Left ventricle myocardium inferior (tissue), 1 donor: Measurements from ENCODE around the gene HCRTR2. TPM values are rescaled to one million over a fixed set of nuclear protein-coding genes. Genes with fewer than 3 reads are reported as not detected.
A peak's percentile ranks its signal among the peaks of the same experiment; 100 is the strongest.
"Not testable (repeated sequence)": the region's sequence is repeated elsewhere in the genome, so short reads cannot be mapped to it uniquely, and the experiment has no call there.

ENCODE experiments used
- DNase-seq: peaks from one replicate; pipeline ENCODE4 v3.0.0-alpha.2; 2020
- H3K27ac ChIP-seq: fragments of 200-600 bp; replicated peaks from 2 replicates; pipeline ENCODE4 v1.8.0; 2021
- H3K27me3 ChIP-seq: fragments of 200-600 bp; 2 replicates; pipeline ENCODE4 v1.8.0; 2021; ENCODE audit warnings: low read depth
- H3K36me3 ChIP-seq: fragments of 200-600 bp; 2 replicates; pipeline ENCODE4 v1.8.0; 2021
- H3K4me1 ChIP-seq: fragments of 200-600 bp; 2 replicates; pipeline ENCODE4 v1.8.0; 2021
- H3K4me3 ChIP-seq: fragments of 200-600 bp; 2 replicates; pipeline ENCODE4 v1.8.0; 2021; ENCODE audit warnings: mild to moderate bottlenecking, moderate library complexity
- H3K9me3 ChIP-seq: fragments of 200-600 bp; replicated peaks from 2 replicates; pipeline ENCODE4 v1.8.0; 2021
- intact Hi-C: fragments of 100-400 bp; cut with micrococcal nuclease; formaldehyde crosslinking; loops from one replicate; pipeline ENCODE4 v1.11.0; 2022
- total RNA-seq: library from RNA; stranded (reverse); fragmentation: NEBNext Ultra II Directional; extraction: Animal tissue kit (Norgen Biotek cat#: 25700); gene quantifications from one replicate; pipeline ENCODE4 v1.2.1, GENCODE V29; 2021
- TF ChIP-seq, protein P1 (sequence below): fragments of 200-600 bp; IDR thresholded peaks from 2 replicates; pipeline ENCODE4 v1.8.0; 2021; ENCODE audit warnings: antibody characterized with exemption, mild to moderate bottlenecking, borderline replicate concordance
- donor health status: DM: no; HTN: yes; CAD: no; lungs with severe emphysema.

Gene HCRTR2
- total RNA-seq, 1 donor from 2014 or later, result not detected

DNA sequence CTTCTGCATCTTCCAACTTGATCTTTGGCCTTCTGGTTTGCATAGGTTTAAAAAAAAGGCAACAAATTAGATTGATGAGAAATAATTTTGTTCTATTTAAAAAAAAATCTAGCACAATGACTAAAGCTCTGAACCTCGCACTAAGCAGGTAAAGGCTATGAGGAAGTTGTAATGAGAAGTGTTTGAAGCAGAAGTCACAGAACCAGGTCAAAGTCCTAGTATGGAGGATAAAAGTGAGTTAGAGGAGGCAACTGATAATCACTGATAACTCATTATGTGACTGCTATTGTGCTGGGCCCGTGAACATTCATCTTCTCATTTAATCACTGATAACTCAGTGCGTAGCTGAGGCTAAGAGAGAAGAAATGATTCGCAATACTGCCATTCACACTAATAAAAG lies 106.9 kb downstream of the HCRTR2 start:
- intact Hi-C loops, result no loop called here
- H3K4me1 ChIP-seq, result peaks cover 10% of the 10 kb centered on the region
- H3K36me3 ChIP-seq, result no peaks in the 10 kb centered on the region
- H3K9me3 ChIP-seq, result no peaks in the 10 kb centered on the region
- no peak overlapping the region for H3K4me3 ChIP-seq
- H3K27ac ChIP-seq, result no peak overlapping the region
- H3K27me3 ChIP-seq, result no peaks in the 10 kb centered on the region
- no peak for DNase-seq
- TF ChIP-seq, protein P1, sequence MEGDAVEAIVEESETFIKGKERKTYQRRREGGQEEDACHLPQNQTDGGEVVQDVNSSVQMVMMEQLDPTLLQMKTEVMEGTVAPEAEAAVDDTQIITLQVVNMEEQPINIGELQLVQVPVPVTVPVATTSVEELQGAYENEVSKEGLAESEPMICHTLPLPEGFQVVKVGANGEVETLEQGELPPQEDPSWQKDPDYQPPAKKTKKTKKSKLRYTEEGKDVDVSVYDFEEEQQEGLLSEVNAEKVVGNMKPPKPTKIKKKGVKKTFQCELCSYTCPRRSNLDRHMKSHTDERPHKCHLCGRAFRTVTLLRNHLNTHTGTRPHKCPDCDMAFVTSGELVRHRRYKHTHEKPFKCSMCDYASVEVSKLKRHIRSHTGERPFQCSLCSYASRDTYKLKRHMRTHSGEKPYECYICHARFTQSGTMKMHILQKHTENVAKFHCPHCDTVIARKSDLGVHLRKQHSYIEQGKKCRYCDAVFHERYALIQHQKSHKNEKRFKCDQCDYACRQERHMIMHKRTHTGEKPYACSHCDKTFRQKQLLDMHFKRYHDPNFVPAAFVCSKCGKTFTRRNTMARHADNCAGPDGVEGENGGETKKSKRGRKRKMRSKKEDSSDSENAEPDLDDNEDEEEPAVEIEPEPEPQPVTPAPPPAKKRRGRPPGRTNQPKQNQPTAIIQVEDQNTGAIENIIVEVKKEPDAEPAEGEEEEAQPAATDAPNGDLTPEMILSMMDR, result no peak

DNA sequence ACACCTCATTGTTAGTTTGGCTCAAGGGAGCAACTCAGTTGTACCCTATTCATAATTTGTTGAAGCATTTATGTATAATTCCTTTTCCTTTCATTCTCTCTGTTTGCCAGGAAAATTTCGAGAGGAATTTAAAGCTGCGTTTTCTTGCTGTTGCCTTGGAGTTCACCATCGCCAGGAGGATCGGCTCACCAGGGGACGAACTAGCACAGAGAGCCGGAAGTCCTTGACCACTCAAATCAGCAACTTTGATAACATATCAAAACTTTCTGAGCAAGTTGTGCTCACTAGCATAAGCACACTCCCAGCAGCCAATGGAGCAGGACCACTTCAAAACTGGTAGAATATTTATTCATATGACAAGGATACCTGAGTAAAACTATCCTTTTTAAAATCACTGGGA lies 107.8 kb downstream of the HCRTR2 start:
- H3K27me3 ChIP-seq, result no peaks in the 10 kb centered on the region
- no peak overlapping the region for H3K4me3 ChIP-seq
- intact Hi-C loops, result no loop called here
- peak; percentile 13 for DNase-seq
- TF ChIP-seq, protein P1, result no peak
- H3K27ac ChIP-seq, result no peak overlapping the region
- H3K36me3 ChIP-seq, result no peaks in the 10 kb centered on the region
- no peaks in the 10 kb centered on the region for H3K9me3 ChIP-seq
- peaks cover 7% of the 10 kb centered on the region for H3K4me1 ChIP-seq

DNA sequence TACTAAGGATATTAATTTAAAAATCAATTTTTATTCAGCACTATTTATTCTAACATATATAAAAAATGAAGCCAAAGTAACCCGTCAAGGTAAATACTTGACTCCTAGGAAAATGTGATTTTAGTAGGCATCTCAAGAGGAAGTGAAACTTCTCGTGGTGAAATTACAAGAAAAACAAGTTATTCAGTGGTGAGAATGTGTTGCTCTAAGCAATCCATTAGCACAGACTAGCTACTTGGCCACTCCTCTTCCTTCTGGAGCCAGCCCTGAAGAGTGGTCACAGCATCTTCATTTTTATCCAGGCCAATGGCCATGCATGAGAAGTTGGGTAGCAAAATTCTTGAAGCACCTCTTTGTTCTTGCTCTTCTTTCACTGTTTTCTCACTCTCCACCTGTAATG lies 112.5 kb downstream of the HCRTR2 start:
- Histone ChIP-seq H3K27me3 (no peaks in the 10 kb centered on the region), H3K27ac (no peak overlapping the region), H3K36me3 (no peaks in the 10 kb centered on the region), H3K4me3 (no peak overlapping the region), H3K4me1 (peaks cover 5% of the 10 kb centered on the region), H3K9me3 (no peaks in the 10 kb centered on the region)
- TF ChIP-seq, protein P1, result no peak
- DNase-seq, result no peak
- intact Hi-C loops, result no loop called here

DNA sequence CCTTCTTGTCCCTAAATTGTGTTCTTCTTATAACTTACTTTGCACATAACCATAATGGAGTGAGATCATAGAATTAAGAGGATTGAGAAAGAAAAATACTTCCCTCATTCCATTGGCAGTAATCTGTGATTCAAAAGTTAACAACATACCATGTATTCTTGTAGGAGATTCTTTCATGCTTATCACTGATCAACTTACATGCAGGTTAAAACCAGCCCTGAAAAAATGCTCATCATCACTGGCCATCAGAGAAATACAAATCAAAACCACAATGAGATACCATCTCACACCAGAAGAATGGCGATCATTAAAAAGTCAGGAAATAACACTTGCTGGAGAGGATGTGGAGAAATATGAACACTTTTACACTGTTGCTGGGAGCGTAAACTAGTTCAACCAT lies 116.4 kb downstream of the HCRTR2 start:
- H3K27me3 ChIP-seq, result no peaks in the 10 kb centered on the region
- intact Hi-C loops, result no loop called here
- TF ChIP-seq, protein P1, result no peak
- no peak overlapping the region for H3K27ac ChIP-seq
- no peaks in the 10 kb centered on the region for H3K4me1 ChIP-seq
- no peak overlapping the region for H3K4me3 ChIP-seq
- no peak for DNase-seq
- H3K36me3 ChIP-seq, result no peaks in the 10 kb centered on the region
- no peaks in the 10 kb centered on the region for H3K9me3 ChIP-seq

DNA sequence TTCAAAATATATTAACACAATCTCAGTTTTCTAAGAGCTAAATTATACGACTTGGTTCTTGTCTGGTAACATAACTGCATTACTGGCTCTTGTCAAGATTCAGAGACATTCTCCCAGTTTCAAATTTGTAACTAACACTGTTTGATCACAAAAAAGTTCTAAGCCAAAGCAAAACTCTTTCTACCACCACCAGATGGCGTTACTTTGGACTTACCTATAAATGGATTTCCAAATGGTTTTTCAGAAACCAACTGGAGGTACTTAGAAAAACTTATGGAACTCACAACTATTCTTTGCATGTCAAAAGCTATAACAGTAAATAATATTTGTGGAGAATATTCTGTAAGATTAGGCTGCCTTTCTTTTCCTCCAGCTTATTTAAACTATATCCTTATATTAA lies 118.8 kb downstream of the HCRTR2 start:
- no peaks in the 10 kb centered on the region for H3K27me3 ChIP-seq
- no peak for DNase-seq
- peaks cover 10% of the 10 kb centered on the region for H3K9me3 ChIP-seq
- TF ChIP-seq, protein P1, result peak; percentile 26
- no peak overlapping the region for H3K4me3 ChIP-seq
- no peaks in the 10 kb centered on the region for H3K36me3 ChIP-seq
- H3K27ac ChIP-seq, result no peak overlapping the region
- intact Hi-C loops, result no loop called here
- H3K4me1 ChIP-seq, result no peaks in the 10 kb centered on the region

DNA sequence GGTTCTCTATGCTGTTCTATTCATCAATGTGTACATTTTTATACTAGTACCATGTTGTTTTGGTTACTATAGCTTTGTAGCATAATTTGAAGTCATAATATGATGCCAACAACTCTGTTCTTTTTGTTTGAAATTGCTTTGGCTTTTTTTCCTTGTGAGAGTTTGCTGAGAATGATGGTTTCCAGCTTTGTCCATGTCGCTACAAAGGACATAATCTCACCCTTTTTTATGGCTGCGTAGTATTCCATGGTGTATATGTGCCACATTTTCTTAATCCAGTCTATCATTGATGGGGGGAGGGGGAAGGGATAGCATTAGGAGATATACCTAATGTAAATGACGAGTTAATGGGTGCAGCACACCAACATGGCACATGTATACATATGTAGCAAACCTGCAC lies 122.9 kb downstream of the HCRTR2 start:
- H3K9me3 ChIP-seq, DNase-seq, H3K36me3 ChIP-seq, H3K4me3 ChIP-seq, intact Hi-C loops, H3K4me1 ChIP-seq, H3K27me3 ChIP-seq, H3K27ac ChIP-seq: not testable (repeated sequence)
